NCI-H526 treated with DMSO at 0.1 percent for 48 hours (cell line): ENCODE results near the gene MAGOH.

Source experiments
- DNase-seq: peaks from one replicate; lab custom pipeline; 2025; lab: John Stamatoyannopoulos, UW

MAGOH gene

GRCh38 chr1:53270107-53270506 lies 31.8 kb upstream of the MAGOH start:
- DNase-seq = no peak

- DNase-seq = no peak
Observed at GRCh38 chr1:53267761-53268160, 29.4 kb upstream of the MAGOH start.

GRCh38 chr1:53266038-53266437 lies 27.7 kb upstream of the MAGOH start:
- DNase-seq = no peak

- DNase-seq = no peak
Observed at GRCh38 chr1:53265581-53265980, 27.3 kb upstream of the MAGOH start.

GRCh38 chr1:53264048-53264447 lies 25.7 kb upstream of the MAGOH start:
- DNase-seq = no peak

- no peak for DNase-seq
Observed at GRCh38 chr1:53262000-53262399, 23.7 kb upstream of the MAGOH start.

- DNase-seq = no peak
Observed at GRCh38 chr1:53260631-53261247, 22.4 kb upstream of the MAGOH start.

- DNase-seq = no peak
Observed at GRCh38 chr1:53259932-53260331, 21.6 kb upstream of the MAGOH start.

- DNase-seq = no peak
Observed at GRCh38 chr1:53258216-53258615, 19.9 kb upstream of the MAGOH start.

GRCh38 chr1:53257454-53258081 lies 19.2 kb upstream of the MAGOH start:
- DNase-seq = no peak

GRCh38 chr1:53256511-53257453 lies 18.5 kb upstream of the MAGOH start:
- no peak for DNase-seq

GRCh38 chr1:53255031-53255430 lies 16.7 kb upstream of the MAGOH start:
- DNase-seq = no peak

GRCh38 chr1:53254011-53254640 lies 15.8 kb upstream of the MAGOH start:
- DNase-seq = no peak

- no peak for DNase-seq
Observed at GRCh38 chr1:53250325-53250724, 12.0 kb upstream of the MAGOH start.

GRCh38 chr1:53249706-53250105 lies 11.4 kb upstream of the MAGOH start:
- no peak for DNase-seq

GRCh38 chr1:53246261-53247134 lies 8.2 kb upstream of the MAGOH start:
- no peak for DNase-seq

GRCh38 chr1:53244141-53244540 lies 5.8 kb upstream of the MAGOH start:
- DNase-seq = no peak

- no peak for DNase-seq
Observed at GRCh38 chr1:53242381-53242780, 4.1 kb upstream of the MAGOH start.

- DNase-seq = no peak
Observed at GRCh38 chr1:53241828-53242227, 3.5 kb upstream of the MAGOH start.

GRCh38 chr1:53237638-53238037 lies 680 bp downstream of the MAGOH start:
- no peak for DNase-seq

GRCh38 chr1:53220962-53221286 lies 17.4 kb downstream of the MAGOH start:
- no peak for DNase-seq
